ENCODE measurements around the gene TIE1.

DNA sequence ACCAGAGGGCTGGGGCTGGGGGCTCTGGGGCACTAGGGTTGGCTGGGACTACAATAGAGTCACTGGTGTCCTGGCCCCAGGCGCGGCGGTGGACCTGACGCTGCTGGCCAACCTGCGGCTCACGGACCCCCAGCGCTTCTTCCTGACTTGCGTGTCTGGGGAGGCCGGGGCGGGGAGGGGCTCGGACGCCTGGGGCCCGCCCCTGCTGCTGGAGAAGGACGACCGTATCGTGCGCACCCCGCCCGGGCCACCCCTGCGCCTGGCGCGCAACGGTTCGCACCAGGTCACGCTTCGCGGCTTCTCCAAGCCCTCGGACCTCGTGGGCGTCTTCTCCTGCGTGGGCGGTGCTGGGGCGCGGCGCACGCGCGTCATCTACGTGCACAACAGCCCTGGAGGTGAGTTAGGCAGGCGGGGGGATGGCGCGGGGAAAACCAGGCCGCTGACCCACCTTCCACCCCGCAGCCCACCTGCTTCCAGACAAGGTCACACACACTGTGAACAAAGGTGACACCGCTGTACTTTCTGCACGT lies 4.1 kb downstream of the TIE1 start:
- TF ChIP-seq, protein P1, sequence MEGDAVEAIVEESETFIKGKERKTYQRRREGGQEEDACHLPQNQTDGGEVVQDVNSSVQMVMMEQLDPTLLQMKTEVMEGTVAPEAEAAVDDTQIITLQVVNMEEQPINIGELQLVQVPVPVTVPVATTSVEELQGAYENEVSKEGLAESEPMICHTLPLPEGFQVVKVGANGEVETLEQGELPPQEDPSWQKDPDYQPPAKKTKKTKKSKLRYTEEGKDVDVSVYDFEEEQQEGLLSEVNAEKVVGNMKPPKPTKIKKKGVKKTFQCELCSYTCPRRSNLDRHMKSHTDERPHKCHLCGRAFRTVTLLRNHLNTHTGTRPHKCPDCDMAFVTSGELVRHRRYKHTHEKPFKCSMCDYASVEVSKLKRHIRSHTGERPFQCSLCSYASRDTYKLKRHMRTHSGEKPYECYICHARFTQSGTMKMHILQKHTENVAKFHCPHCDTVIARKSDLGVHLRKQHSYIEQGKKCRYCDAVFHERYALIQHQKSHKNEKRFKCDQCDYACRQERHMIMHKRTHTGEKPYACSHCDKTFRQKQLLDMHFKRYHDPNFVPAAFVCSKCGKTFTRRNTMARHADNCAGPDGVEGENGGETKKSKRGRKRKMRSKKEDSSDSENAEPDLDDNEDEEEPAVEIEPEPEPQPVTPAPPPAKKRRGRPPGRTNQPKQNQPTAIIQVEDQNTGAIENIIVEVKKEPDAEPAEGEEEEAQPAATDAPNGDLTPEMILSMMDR (IDR thresholded peaks at IDR 0.05) = no peak
- TF ChIP-seq POLR2A (IDR thresholded peaks at IDR 0.05) = no peak
- TF ChIP-seq EP300 (IDR thresholded peaks at IDR 0.05) = no peak

Data from ovary (tissue), 3 donors.